ENCODE data around the gene C11orf21. TPM values are rescaled to one million over a fixed set of nuclear protein-coding genes. Genes with fewer than 3 reads are reported as not detected.
A peak's percentile ranks its signal among the peaks of the same experiment; 100 is the strongest.

The C11orf21 gene
- total RNA-seq, 1 donor from 2014 or later = 12.1 TPM

- peaks cover 53% of the 10 kb centered on the region for H3K27me3 ChIP-seq (ENCODE audit: low read depth)
- peak within 1 kb of the TSS; percentile 54 for H3K4me3 ChIP-seq
- H3K9me3 ChIP-seq = no peaks in the 10 kb centered on the region
- no peaks in the 10 kb centered on the region for H3K36me3 ChIP-seq
- H3K4me1 ChIP-seq = peaks cover 31% of the 10 kb centered on the region
- peak within 1 kb of the TSS; percentile 76 for H3K27ac ChIP-seq
- no peak for ATAC-seq
- no peak for DNase-seq
- intact Hi-C loops (cut with DNase I) = no loop called here
- TF ChIP-seq CTCF (IDR thresholded peaks at IDR 0.05) = no peak
Observed at GRCh38 chr11:2270322-2271076, 31.2 kb downstream of the C11orf21 start, which contains the start of gene ASCL2. Gene ASCL2 (minus strand): TSS chr11:2270588. CDS start chr11:2270332, 256 bp downstream.

- intact Hi-C loops (cut with DNase I) = no loop called here
- TF ChIP-seq CTCF (IDR thresholded peaks at IDR 0.05) = peak; percentile 35
- Histone ChIP-seq H3K27ac (peak overlapping the region; percentile 76), H3K4me1 (peaks cover 31% of the 10 kb centered on the region), H3K4me3 (peak overlapping the region; percentile 54), H3K9me3 (no peaks in the 10 kb centered on the region), H3K27me3 (ENCODE audit: low read depth) (peaks cover 53% of the 10 kb centered on the region), H3K36me3 (no peaks in the 10 kb centered on the region)
- peak; percentile 76 for DNase-seq
- peak; percentile 47 to 52 for ATAC-seq
Observed at GRCh38 chr11:2269601-2270321, 32.0 kb downstream of the C11orf21 start.

- Histone ChIP-seq H3K27ac (peak overlapping the region; percentile 76), H3K4me3 (peak overlapping the region; percentile 54), H3K36me3 (no peaks in the 10 kb centered on the region), H3K4me1 (peaks cover 31% of the 10 kb centered on the region), H3K9me3 (no peaks in the 10 kb centered on the region), H3K27me3 (ENCODE audit: low read depth) (peaks cover 53% of the 10 kb centered on the region)
- no peak for TF ChIP-seq CTCF (IDR thresholded peaks at IDR 0.05)
- intact Hi-C loops (cut with DNase I) = no loop called here
- ATAC-seq = peak; percentile 63 to 78
- DNase-seq = peak; percentile 81
Observed at GRCh38 chr11:2268729-2269600, 32.8 kb downstream of the C11orf21 start.

- peaks cover 53% of the 10 kb centered on the region for H3K27me3 ChIP-seq (ENCODE audit: low read depth)
- H3K36me3 ChIP-seq = no peaks in the 10 kb centered on the region
- H3K9me3 ChIP-seq = no peaks in the 10 kb centered on the region
- H3K27ac ChIP-seq = no peak overlapping the region
- no peak for TF ChIP-seq CTCF (IDR thresholded peaks at IDR 0.05)
- no peak for DNase-seq
- peaks cover 31% of the 10 kb centered on the region for H3K4me1 ChIP-seq
- ATAC-seq = no peak
- peak overlapping the region; percentile 54 for H3K4me3 ChIP-seq
- intact Hi-C loops (cut with DNase I) = no loop called here
Observed at GRCh38 chr11:2267851-2268728, 33.6 kb downstream of the C11orf21 start.

All from lower lobe of right lung (tissue), 2 donors.